NCI-H524 treated with DMSO at 0.1 percent for 48 hours (cell line): Measurements from ENCODE around the gene UBFD1.
"Not testable (repeated sequence)": the region's sequence is repeated elsewhere in the genome, so short reads cannot be mapped to it uniquely, and the experiment has no call there.

Experiments used
- DNase-seq: peaks from one replicate; lab custom pipeline; 2025; lab: John Stamatoyannopoulos, UW

Gene UBFD1

DNA sequence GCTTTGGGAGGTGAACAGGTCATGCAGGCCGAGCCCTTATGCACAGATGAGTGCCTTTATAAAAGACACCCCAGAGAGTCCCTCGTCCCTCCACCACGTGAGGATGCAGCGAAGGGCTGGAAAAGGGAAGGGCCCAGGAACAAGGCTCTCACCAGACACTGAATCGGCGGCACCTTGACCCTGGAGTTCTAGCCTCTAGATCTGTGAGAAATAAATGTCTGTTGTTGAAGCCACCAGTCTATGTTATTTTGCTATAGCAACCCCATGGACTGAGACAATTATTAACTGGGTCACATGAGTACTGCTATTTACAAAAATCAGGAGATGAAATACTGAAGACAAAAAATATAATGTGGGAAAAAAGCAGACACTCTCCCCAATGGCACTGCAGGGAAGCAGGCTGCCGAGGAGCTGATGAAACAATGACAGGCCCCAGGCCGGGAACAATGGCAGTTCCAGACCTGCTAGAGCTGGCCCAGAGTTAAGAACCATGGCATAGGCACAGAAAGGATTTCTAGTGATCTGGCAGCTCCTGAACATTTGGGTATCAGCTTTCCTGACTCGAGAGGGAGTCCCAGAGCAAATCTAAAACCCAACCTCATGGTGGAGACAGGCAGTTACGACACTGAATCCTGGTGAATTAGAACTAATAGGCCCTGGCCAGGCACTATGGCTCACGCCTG lies 29.4 kb upstream of the UBFD1 start:
- DNase-seq: no peak

- DNase-seq: no peak
Observed at GRCh38 chr16:23528644-23529310, 28.8 kb upstream of the UBFD1 start.

- no peak for DNase-seq
Observed at GRCh38 chr16:23530062-23530461, 27.5 kb upstream of the UBFD1 start.

DNA sequence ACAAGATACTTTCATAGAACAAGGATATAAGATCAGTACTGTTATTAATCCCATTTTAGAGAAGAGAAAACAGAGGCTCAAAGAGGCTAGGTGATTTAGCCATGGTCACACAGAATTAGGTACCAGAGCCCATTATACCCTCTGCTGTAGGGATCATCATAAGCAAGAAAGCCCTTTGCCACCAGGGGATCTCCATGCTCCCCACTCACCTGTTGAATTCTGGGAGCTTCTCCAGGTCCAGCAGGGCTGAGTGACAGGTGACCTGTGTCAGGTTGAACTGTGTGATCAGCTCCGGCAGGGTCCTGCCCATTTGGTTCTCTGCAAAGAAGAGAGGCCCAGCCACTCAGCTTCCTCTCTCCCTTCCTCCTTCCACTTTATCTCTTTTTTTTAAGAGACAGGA lies 25.1 kb upstream of the UBFD1 start:
- no peak for DNase-seq

DNA sequence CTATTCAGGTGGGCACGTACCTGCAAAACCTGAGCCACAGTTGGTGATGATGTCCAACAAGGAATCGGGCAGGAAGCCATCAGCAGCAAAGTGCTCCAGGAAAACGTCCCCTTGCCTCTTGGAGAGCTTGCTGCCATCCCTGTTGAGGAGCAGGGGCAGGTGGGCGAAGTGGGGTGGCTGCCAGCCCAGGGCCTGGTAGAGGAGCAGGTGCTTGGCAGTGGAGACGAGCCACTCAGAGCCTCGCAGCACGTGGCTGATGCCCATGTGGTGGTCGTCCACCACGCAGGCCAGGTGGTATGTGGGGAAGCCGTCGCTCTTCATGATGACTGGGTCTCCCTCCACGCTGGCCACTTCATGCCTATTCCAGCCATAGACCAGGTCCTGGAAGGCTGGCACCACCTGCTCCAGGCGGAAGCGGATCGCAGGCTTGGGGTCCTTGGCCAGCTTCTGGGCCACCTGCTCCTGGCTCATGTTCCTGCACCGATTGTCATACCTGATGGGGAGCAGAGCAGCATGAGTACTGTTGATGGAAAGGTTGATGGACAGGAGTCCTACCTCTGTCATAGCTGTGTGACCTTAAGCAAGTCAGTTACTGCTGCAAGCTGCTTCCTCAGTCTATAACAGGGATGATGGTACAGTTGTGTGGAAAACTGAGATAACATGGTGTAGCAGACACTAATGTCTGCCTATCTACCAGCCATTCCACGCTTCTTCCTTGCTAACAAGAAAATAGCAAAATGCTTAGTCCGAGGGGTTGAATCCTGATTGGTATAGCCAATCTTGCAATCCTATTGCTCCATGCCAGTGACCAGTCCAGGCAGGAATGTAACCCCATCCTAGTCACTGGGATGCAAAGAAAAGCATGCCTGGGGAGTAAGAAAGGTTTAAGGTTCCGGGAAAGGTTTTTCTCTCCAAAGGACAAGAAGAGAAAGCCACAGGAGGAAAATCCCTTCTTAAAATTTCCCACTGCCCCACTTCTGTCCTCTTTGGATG lies 22.4 kb upstream of the UBFD1 start:
- no peak for DNase-seq

DNA sequence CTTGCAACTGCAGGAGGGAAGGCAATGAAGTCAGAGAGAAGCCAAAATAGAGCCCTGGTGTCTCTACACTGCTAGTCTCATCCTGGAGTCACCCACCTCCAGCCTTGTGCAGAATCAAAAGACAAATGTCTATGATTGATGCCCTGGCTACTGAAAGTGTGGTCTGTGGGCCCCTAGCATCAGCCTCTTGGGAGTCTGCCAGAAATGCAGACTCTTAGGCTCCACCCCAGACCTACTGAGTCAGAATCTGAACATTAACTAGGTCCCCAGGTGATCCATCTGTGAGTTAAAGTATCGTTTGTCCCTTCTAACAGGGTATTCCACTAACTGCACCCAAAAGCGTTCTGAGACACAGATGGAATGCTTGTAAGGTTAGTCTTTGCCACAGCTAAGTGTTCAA lies 21.6 kb upstream of the UBFD1 start:
- no peak for DNase-seq

DNA sequence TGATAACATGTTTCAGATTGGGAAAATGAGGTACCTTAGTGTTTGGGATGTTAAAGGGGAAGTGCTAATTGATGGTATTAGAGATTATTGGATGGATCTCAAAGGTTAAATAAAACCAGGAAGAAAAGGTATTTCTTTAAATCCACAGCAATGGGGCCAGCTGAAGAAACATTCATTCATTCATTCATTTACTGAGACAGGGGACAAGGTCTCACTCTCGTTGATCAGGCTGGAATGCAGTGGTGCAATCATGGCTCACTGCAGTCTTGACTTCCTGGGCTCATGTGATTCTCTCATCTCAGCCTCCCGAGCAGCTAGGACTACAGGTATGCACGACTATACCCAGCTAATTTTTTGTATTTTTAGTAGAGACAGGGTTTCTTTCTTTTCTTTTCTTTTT lies 20.1 kb upstream of the UBFD1 start:
- DNase-seq: no peak

DNA sequence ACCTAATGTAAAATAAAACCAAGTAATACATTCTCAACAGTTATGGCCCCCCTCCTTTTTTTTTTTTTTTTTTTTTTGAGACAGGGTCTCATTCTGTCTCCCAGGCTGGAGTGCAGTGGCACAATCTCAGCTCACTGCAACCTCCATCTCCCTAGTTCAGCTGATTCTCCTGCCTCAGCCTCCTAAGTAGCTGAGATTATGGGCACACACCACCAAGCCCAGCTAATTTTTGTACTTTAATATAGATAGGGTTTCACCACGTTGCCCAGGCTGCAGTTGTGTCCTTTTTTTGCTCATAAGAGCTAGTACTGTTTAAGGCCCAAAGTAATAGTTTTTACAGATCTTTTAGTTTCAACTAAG lies 18.6 kb upstream of the UBFD1 start:
- DNase-seq: no peak

GRCh38 chr16:23539984-23540816 lies 17.3 kb upstream of the UBFD1 start:
- DNase-seq: no peak

- not testable (repeated sequence) for DNase-seq
Observed at GRCh38 chr16:23540817-23541178, 16.7 kb upstream of the UBFD1 start.

GRCh38 chr16:23544436-23544835 lies 13.1 kb upstream of the UBFD1 start:
- DNase-seq: no peak

GRCh38 chr16:23549938-23550337 lies 7.6 kb upstream of the UBFD1 start:
- DNase-seq: no peak

DNA sequence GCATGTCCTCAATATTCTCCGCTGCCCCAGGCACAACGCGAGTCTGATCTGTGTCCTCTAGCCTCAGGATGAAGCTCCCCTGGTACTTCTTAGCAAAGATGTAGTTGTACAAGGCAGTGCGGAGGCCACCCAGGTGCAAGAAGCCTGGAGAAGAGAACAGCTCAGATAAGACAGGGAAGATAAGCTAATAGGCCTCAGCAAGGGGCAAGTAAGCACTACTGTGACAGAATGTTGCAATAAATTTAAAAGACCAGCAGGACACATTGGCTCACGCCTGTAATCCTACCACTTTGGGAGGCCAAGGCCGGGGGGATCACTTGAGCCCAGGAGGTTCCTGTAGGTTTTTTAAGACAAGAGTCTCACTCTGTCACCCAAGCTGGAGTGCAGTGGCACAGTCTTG lies 5.4 kb upstream of the UBFD1 start:
- DNase-seq: no peak

- DNase-seq: no peak
Observed at GRCh38 chr16:23554536-23554935, 3.0 kb upstream of the UBFD1 start.

GRCh38 chr16:23557779-23558702 lies 514 bp downstream of the UBFD1 start:
- no peak for DNase-seq

- no peak for DNase-seq
Observed at GRCh38 chr16:23561586-23561985, 4.1 kb downstream of the UBFD1 start.

DNA sequence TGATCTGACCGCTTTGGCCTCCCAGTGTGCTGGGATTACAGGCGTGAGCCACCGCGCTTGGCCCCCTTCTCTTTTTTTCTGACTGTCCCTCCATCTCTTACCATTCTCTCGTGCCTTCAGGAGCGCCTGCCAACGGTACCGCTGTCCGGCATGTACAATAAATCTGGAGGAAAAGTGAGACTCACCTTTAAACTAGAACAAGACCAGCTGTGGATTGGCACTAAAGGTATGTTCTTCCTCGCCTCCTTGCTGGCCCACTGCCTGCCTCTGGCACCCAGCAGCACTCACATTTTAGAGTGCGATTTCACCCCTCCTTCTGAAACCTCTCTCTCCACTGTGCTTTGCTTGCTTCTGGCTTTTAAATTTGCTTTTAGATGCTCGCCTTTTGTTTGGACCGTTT lies 5.0 kb downstream of the UBFD1 start:
- DNase-seq: no peak

- no peak for DNase-seq
Observed at GRCh38 chr16:23563186-23563585, 5.7 kb downstream of the UBFD1 start.

- DNase-seq: no peak
Observed at GRCh38 chr16:23564575-23565363, 7.2 kb downstream of the UBFD1 start.

DNA sequence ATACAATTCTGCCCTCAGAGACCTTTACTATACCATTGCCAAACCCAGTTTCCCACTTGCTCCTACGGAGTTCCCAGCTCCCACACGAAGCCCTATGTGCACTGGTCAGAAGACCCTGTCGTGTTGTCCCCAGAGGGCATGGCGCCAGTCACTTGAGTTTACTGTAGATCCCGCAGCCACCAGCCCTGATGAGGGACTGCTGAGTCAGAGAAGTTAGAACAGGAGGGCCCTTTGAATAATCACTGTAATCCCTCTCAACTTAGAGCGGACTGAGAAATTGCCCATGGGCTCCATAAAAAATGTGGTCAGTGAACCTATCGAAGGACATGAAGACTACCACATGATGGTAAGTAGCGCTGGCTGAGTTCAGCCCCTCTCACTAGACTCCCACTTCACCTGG lies 9.2 kb downstream of the UBFD1 start:
- DNase-seq: no peak
